ENCODE results near the gene VRK2.
"Not testable (repeated sequence)": the region's sequence is repeated elsewhere in the genome, so short reads cannot be mapped to it uniquely, and the experiment has no call there.

The VRK2 gene

DNA sequence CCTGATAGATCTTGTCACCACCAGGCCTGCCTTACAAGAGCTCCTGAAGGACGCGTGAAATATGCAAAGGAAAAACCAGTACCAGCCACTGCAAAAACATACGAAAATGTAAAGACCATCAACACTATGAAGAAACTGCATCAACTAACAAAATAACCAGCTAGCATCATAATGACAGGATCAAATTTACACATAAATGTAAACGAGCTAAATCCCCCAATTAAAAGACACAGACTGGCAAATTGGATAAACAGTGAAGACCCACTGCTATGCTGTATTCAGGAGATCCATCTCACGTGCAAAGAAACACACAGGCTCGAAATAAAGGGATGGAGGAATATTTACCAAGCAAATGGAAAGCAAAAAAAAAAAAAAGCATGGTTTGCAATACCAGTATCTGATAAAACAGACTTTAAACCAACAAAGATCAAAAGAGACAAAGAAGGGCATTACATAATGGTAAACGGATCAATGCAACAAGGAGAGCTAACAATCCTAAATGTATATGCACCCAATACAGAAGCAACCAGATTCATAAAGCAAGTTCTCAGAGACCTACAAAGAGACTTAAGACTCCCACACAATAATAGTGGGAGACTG, 123.8 kb downstream of the VRK2 start:
- DNase-seq = not testable (repeated sequence)

DNA sequence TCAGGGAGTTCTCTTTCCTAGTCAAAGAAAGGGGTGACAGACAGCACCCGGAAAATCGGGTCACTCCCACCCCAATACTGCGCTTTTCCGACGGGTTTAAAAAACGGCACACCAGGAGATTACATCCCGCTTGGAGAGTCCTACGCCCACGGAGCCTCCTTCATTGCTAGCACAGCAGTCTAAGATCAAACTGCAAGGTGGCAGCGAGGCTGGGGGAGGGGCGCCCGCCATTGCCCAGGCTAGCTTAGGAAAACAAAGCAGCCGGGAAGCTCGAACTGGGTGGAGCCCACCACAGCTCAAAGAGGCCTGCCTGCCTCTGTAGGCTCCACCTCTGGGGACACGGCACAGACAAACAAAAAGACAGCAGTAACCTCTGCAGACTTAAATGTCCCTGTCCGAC, 125.2 kb downstream of the VRK2 start:
- DNase-seq = not testable (repeated sequence)

DNA sequence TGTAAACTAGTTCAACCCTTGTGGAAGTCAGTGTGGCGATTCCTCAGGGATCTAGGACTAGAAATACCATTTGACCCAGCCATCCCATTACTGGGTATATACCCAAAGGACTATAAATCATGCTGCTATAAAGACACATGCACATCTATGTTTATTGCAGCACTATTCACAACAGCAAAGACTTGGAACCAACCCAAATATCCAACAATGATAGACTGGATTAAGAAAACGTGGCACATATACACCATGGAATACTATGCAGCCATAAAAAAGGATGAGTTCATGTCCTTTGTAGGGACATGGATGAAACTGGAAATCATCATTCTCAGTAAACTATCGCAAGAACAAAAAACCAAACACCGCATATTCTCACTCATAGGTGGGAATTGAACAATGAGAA, 130.6 kb downstream of the VRK2 start:
- not testable (repeated sequence) for DNase-seq

DNA sequence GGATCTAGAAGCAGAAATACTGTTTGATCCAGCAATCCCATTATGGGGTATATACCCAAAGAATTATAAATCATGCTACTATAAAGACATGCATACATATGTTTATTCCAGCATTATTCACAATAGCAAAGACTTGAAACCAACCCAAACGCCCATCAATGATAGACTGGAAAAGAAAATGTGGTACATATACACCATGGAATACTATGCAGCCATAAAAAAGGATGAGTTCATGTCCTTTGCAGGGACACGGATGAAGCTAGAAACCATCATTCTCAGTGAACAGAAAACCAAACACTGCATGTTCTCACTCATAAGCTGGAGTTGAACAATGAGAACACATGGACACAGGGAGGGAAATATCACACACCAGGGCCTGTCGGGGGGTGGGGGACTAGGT, 133.6 kb downstream of the VRK2 start:
- not testable (repeated sequence) for DNase-seq

DNA sequence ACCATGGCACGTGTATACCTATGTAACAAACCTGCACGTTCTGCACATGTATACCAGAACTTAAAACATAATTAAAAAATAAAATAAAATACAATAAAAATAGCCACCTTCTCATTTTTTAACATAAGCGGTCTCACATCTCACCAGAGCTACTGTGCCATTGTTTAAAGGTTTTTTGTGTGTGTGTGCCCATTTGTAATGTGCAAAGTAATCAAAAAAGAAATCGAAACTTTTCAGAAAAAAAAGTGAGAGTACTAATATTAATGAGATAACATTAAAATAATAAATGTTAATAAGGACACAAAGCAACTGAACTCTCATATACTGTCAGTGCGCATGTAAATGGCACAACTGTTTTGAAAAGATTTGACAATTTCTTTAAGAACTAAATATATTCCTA, 134.0 kb downstream of the VRK2 start:
- no peak for DNase-seq

DNA sequence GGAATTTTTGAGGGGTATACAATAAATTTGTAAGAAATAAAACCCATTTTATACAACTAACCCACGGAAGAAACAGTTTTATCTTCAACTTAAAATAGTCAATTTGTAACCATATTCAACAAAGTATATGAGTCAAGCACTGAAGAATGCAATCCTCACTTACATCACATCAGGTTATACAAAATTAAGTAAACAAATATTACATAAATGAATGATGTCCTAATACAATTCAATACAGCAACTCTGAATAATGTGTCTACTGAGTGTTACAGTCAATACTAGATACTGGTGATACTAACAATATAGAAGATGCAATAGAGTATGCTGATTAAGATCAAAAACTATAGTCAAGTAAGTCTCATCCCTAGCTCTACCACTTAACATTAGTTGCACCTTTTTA, 135.9 kb downstream of the VRK2 start:
- no peak for DNase-seq

DNA sequence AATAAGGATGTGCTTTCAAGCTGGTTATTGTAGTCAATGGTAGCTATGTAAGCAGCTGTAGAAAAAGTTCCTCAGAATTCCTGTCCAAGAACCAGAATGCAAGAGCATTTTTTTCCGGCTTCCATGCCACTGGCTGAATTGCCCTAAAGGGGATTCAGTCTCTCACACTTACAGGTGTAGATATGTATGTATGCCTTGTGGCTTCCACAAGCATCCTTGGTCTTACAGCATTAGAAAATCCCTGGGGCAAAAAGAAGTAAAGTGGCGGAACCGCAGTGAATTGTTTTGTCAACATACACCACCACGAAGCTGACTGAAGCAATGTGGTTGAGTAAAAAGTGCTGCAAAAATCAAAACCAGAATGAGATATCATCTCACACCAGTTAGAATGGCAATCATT, 139.9 kb downstream of the VRK2 start:
- DNase-seq = no peak

DNA sequence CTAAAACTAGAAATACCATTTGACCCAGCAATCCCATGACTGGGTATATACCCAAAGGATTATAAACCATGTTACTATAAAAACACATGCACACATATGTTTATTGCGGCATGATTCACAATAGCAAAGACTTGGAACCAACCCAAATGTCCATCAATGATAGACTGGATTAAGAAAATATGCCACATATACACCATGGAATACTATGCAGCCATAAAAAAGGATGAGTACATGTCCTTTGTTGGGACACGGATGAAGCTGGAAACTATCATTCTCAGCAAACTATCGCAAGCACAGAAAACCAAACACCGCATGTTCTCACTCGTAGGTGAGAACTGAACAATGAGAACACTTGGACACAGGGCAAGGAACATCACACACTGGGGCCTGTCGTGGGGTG, 140.4 kb downstream of the VRK2 start:
- not testable (repeated sequence) for DNase-seq

DNA sequence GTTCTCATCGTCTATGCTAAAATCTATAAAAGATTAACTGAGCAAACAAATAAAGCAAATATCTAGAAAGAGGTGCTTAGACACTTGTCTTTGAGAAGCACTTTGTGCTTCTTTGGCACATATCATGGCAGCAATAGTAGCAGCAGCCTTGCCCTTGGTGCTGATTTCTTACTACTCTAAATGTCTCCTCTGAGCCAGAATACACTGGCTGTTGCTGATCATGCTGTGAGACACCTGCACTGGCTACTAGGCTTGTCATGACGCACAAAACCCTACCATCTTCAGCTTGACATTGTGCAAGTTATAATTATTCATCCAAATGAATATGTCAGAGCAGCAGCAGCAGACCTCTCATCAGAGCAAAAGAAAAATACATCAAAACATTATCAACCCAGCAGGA, 147.9 kb downstream of the VRK2 start:
- DNase-seq = no peak

DNA sequence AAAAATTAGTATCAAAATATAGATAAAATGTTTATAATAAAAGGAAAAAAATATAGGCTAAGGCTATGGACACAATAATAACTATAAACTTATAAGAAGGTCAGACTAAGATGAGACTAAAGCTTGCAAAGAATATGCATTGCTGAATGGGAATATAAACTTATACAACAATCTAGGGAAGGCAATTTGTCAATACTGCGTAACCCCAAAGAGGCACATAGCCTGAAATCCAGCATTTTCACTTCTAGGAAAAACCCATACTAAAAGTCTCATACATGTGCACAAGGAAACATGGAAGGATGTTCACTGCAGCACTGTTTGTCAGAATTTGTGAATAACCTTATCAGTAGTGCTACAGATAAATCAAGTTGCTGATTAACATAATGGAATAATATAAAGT, 149.1 kb downstream of the VRK2 start:
- no peak for DNase-seq

DNA sequence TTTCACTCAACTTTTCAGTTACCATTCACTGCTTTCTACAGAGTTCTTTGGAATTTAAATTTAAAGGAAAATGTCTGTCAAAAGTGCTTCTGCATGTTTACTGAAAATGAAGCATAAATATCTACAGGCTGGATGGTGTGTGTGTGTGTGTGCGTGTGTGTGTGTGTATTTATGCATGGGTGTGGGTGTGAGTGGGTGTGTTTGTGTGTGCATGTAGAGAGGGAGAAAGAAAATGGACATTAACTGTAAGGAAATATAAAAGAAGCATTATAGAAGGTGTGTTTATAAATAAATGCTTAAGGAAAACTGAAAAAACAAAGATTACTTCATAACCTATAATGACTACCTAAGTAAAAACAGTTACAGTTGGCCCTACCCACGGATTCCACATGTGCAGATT, 151.3 kb downstream of the VRK2 start:
- DNase-seq = no peak

DNA sequence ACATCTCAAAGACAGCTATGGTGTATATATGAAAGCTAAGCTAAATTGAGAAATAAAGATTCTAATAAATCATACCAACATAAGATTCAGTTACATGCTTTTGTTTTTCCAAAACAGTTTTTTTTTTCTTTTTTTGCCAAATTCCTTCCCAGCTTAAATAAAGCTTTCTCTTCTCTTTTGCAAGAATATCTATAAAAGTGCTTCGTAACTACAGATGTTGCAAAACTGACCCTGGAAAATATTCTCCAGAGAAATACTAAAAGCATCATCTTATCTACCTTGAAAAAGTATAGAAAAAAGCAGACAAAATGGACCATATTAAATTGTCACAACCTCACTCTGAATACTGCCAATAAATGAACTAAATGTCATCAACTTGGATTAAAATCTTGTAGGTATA, 155.8 kb downstream of the VRK2 start:
- DNase-seq = no peak

DNA sequence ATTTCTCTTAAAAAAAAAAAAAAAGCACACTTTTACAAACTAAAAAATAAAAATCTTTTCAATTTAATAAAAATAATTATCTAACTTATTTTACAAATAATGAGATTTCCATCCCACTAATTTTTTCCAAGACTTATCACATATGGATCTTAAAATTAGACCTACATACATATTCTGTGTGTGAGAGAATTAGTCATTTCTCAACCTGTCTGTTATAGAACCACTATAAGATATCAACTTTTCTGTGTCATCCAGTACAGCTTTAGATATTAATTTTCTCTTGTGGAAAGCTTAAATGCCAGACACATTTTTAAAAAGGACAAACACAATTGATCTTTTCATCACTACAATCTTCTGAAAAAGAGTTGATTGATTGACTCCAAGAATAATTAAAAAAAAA, 156.4 kb downstream of the VRK2 start:
- DNase-seq = no peak

DNA sequence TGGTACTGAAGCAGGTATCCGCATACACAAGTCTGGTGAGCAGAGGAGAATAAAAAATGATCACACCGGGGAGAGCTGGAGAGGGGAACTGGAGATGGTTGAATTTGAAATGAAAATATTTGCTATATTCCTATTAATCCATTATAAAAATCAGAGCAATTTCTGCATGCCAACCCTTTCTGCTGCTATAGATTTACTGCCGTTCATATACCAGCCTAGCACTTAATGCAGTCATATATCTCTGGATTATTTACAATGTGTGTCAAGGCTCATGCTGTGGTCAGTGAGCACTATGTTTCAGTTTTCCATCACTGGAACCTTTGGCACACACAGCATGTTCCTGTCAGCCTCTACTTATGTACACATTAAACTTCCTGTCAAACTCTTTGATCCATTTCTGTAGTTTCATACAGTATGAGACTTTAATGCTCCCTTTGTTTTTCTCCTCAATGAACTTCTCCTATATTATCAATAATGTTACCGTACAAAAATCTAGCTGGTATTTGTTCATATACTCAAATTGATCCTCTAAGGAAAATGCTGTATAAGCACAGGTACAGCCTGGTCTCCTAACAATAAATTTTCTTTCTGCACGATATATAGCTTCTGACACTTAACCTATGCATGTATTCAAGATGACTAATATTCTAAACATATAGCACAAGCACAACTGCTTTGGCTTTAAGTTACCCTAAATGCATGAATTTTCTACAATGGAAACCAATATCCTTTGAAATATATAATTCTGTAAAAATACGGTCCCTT, 157.8 kb downstream of the VRK2 start:
- no peak for DNase-seq

DNA sequence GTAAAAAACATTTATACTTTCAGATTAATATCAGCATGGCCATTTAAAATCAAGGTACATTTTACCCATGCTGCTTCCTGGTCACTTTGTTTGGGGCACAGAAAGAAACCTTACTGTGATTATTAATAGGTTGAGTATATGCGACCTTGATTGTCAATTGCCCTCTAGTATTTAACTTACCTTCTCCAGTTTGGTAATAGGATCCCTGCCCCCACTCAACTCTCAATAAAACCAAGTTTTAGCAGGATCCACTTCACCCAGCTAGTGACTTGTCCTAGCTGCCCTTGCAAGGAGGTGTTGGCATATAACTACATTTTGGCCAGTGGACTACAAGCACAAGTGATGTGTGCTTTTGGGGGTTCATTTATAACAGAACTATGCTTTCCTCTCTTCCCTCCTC, 160.2 kb downstream of the VRK2 start:
- no peak for DNase-seq

DNA sequence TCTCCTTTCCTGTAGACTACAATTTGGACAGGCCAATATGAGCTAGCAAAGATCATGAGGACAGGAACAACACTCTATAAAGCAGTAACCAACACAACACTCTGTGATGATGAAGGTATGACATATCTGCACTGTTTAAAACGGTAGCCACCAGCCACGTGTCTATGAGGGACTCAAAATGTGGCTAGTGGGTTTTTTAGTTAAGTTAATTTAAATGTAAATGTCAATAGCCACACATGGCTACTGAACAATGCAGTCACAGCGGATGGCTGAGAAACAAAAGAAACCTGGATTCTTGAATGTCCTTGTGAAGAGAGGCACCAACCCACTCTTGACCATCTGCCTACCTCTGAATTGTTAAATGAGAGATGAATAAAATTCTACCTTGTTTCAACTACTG, 160.6 kb downstream of the VRK2 start:
- DNase-seq = no peak
